GM18517 (cell line): ENCODE results near the gene EXOC4.
"Not testable (repeated sequence)": the region's sequence is repeated elsewhere in the genome, so short reads cannot be mapped to it uniquely, and the experiment has no call there.

Experiments
- ATAC-seq: cut with Tn5 transposase; IDR thresholded peaks from one replicate; pipeline ENCODE4 v1.9.1; 2021; ENCODE audit warnings: mild to moderate bottlenecking, moderate library complexity; ENCODE audit not compliant: unreplicated experiment

The EXOC4 gene

GRCh38 chr7:133777701-133778100 lies 524.8 kb downstream of the EXOC4 start:
- ATAC-seq, result no peak

GRCh38 chr7:133778472-133778871 lies 525.6 kb downstream of the EXOC4 start:
- ATAC-seq, result peak; percentile 73

GRCh38 chr7:133779538-133779937 lies 526.7 kb downstream of the EXOC4 start:
- not testable (repeated sequence) for ATAC-seq

- ATAC-seq, result no peak
Observed at GRCh38 chr7:133780912-133781311, 528.0 kb downstream of the EXOC4 start.

- ATAC-seq, result no peak
Observed at GRCh38 chr7:133781486-133782090, 528.7 kb downstream of the EXOC4 start.

GRCh38 chr7:133782470-133782869 lies 529.6 kb downstream of the EXOC4 start:
- no peak for ATAC-seq

GRCh38 chr7:133783276-133783675 lies 530.4 kb downstream of the EXOC4 start:
- no peak for ATAC-seq

- ATAC-seq, result no peak
Observed at GRCh38 chr7:133784486-133785001, 531.7 kb downstream of the EXOC4 start.

GRCh38 chr7:133786401-133786937 lies 533.6 kb downstream of the EXOC4 start:
- no peak for ATAC-seq

- no peak for ATAC-seq
Observed at GRCh38 chr7:133789974-133790373, 537.1 kb downstream of the EXOC4 start.

- no peak for ATAC-seq
Observed at GRCh38 chr7:133790911-133791310, 538.0 kb downstream of the EXOC4 start.

GRCh38 chr7:133794479-133794878 lies 541.6 kb downstream of the EXOC4 start:
- no peak for ATAC-seq

GRCh38 chr7:133795068-133795665 lies 542.3 kb downstream of the EXOC4 start:
- ATAC-seq, result no peak

GRCh38 chr7:133796782-133797745 lies 544.2 kb downstream of the EXOC4 start:
- ATAC-seq, result no peak

- no peak for ATAC-seq
Observed at GRCh38 chr7:133797818-133798520, 545.1 kb downstream of the EXOC4 start.

GRCh38 chr7:133801341-133801740 lies 548.5 kb downstream of the EXOC4 start:
- ATAC-seq, result no peak

GRCh38 chr7:133804127-133804526 lies 551.2 kb downstream of the EXOC4 start:
- no peak for ATAC-seq

- no peak for ATAC-seq
Observed at GRCh38 chr7:133805426-133805825, 552.5 kb downstream of the EXOC4 start.

GRCh38 chr7:133807624-133808492 lies 555.0 kb downstream of the EXOC4 start:
- ATAC-seq, result no peak

- ATAC-seq, result no peak
Observed at GRCh38 chr7:133808493-133808866, 555.6 kb downstream of the EXOC4 start.
